GM23338 (cell line): ENCODE data around the gene MLLT10. TPM values are rescaled to one million over a fixed set of nuclear protein-coding genes. Genes with fewer than 3 reads are reported as not detected.

Experiments
- ATAC-seq: fragments of 200-7000 bp; cut with Tn5 transposase; 3 replicates; pipeline ENCODE4 v1.9.1; 2020
- DNase-seq: peaks from one replicate; pipeline ENCODE4 v3.0.0-alpha.2; 2015; ENCODE audit warnings: low spot score
- H2AFZ ChIP-seq: fragments of 200-600 bp; sonication (generic); 2 replicates; pipeline ENCODE4 v1.8.0; 2016; ENCODE audit warnings: antibody characterized with exemption, mild to moderate bottlenecking, moderate library complexity
- H3F3A ChIP-seq: fragments of 200-600 bp; sonication (generic); replicated peaks from 2 replicates; pipeline ENCODE4 v1.8.0; 2017; ENCODE audit warnings: antibody characterized with exemption, mixed run types, low read depth
- H3K27ac ChIP-seq: fragments of 200-600 bp; sonication (generic); 2 replicates; pipeline ENCODE4 v1.6.1; 2016; ENCODE audit warnings: low read depth
- H3K27me3 ChIP-seq: fragments of 200-600 bp; sonication (generic); 2 replicates; pipeline ENCODE4 v1.8.0; 2016; ENCODE audit warnings: mild to moderate bottlenecking, mixed run types, moderate library complexity; ENCODE audit not compliant: insufficient read depth
- H3K36me3 ChIP-seq: fragments of 200-600 bp; sonication (generic); 2 replicates; pipeline ENCODE4 v1.8.0; 2016; ENCODE audit warnings: mild to moderate bottlenecking; ENCODE audit not compliant: insufficient read depth
- H3K4me1 ChIP-seq: fragments of 200-600 bp; sonication (generic); 2 replicates; pipeline ENCODE4 v1.8.0; 2016; ENCODE audit warnings: mild to moderate bottlenecking, moderate library complexity; ENCODE audit not compliant: insufficient read depth
- H3K4me2 ChIP-seq: fragments of 200-600 bp; sonication (generic); 2 replicates; pipeline ENCODE4 v1.7.1; 2017; ENCODE audit warnings: mixed run types
- H3K4me3 ChIP-seq: fragments of 200-600 bp; sonication (generic); 2 replicates; pipeline ENCODE4 v1.6.1; 2016; ENCODE audit warnings: mixed run types
- H3K79me2 ChIP-seq: fragments of 200-600 bp; sonication (generic); replicated peaks from 2 replicates; pipeline ENCODE4 v1.8.0; 2017; ENCODE audit warnings: mild to moderate bottlenecking; ENCODE audit not compliant: insufficient read depth
- H3K9me2 ChIP-seq: fragments of 200-600 bp; sonication (generic); 2 replicates; pipeline ENCODE4 v1.8.0; 2017; ENCODE audit not compliant: insufficient read depth
- H4K20me1 ChIP-seq: fragments of 200-600 bp; sonication (generic); replicated peaks from 2 replicates; pipeline ENCODE4 v1.8.0; 2017; ENCODE audit warnings: mild to moderate bottlenecking; ENCODE audit not compliant: insufficient read depth
- H3K27ac Mint-ChIP-seq: 2 replicates; pipeline ENCODE4 v1.8.0; 2020; ENCODE audit warnings: inconsistent platforms, mild to moderate bottlenecking, moderate library complexity, mixed read lengths
- H3K27me3 Mint-ChIP-seq: 3 replicates; pipeline ENCODE4 v1.8.0; 2022; ENCODE audit warnings: low read depth, mild to moderate bottlenecking, moderate library complexity, mixed read lengths, inconsistent platforms; ENCODE audit not compliant: insufficient read depth, poor library complexity
- H3K36me3 Mint-ChIP-seq: 3 replicates; pipeline ENCODE4 v1.8.0; 2021; ENCODE audit warnings: low read depth, mild to moderate bottlenecking, inconsistent platforms, moderate library complexity, mixed read lengths
- H3K4me1 Mint-ChIP-seq: 3 replicates; pipeline ENCODE4 v1.8.0; 2020; ENCODE audit warnings: mild to moderate bottlenecking, inconsistent platforms, mixed read lengths
- H3K4me3 Mint-ChIP-seq: 3 replicates; pipeline ENCODE4 v1.8.0; 2021; ENCODE audit warnings: moderate library complexity, mild to moderate bottlenecking, inconsistent platforms, mixed read lengths
- H3K9me3 Mint-ChIP-seq: 3 replicates; pipeline ENCODE4 v1.8.0; 2020; ENCODE audit warnings: moderate library complexity, mild to moderate bottlenecking, inconsistent platforms, mixed read lengths
- CREB1 ChIP-seq: fragments of 250-450 bp; sonication (Bioruptor Pico); IDR thresholded peaks from 2 replicates; pipeline ENCODE4 v1.5.0; 2020; ENCODE audit warnings: low read depth, mild to moderate bottlenecking, moderate library complexity
- EZH2 ChIP-seq: fragments of 200-600 bp; sonication (generic); IDR thresholded peaks from one replicate; pipeline ENCODE4 v1.8.0; 2017; ENCODE audit warnings: antibody characterized with exemption, mild to moderate bottlenecking, low read depth; ENCODE audit not compliant: unreplicated experiment
- EZH2phosphoT487 ChIP-seq: fragments of 200-600 bp; sonication (generic); IDR thresholded peaks from one replicate; pipeline ENCODE4 v1.8.1; 2018; ENCODE audit warnings: antibody characterized with exemption; ENCODE audit not compliant: unreplicated experiment
- NANOG ChIP-seq: IDR thresholded peaks from 2 replicates; pipeline ENCODE4 v1.6.1; 2016; ENCODE audit warnings: antibody characterized with exemption, borderline replicate concordance
- POLR2AphosphoS5 ChIP-seq: IDR thresholded peaks from 2 replicates; pipeline ENCODE4 v1.6.1; 2016; ENCODE audit warnings: antibody characterized with exemption, low read depth
- STAT1 ChIP-seq: IDR thresholded peaks from one replicate; pipeline ENCODE4 v1.6.1; 2016; ENCODE audit warnings: antibody characterized with exemption; ENCODE audit not compliant: unreplicated experiment
- ZNF114 ChIP-seq: fragments of 250-450 bp; sonication (Bioruptor Pico); IDR thresholded peaks from 2 replicates; pipeline ENCODE4 v1.5.0; 2020; ENCODE audit warnings: mild to moderate bottlenecking, moderate library complexity
- ZNF331 ChIP-seq: fragments of 250-450 bp; sonication (Bioruptor Pico); IDR thresholded peaks from 2 replicates; pipeline ENCODE4 v1.5.0; 2020; ENCODE audit warnings: low read depth, mild to moderate bottlenecking, moderate library complexity
- polyA plus RNA-seq: library from polyadenylated mRNA; unstranded; fragments of >200 nt; fragmentation: Nextera tagmentation; extraction: Ambion mirVana; gene quantifications from 2 replicates; pipeline ENCODE4 v1.2.1, GENCODE V29; 2016
- total RNA-seq: library from RNA; depleted of rRNA; stranded (reverse); fragments of >200 nt; shearing (Covaris generic); gene quantifications from 2 replicates; pipeline ENCODE4 v1.2.3, GENCODE V29; 2014
- TF ChIP-seq, protein P1 (sequence below): IDR thresholded peaks from one replicate; pipeline ENCODE4 v1.6.1; 2018; ENCODE audit warnings: antibody characterized with exemption; ENCODE audit not compliant: unreplicated experiment
- TF ChIP-seq, protein P2 (sequence below): fragments of 250-450 bp; sonication (Bioruptor Pico); IDR thresholded peaks from 2 replicates; pipeline ENCODE4 v1.5.0; 2020; ENCODE audit warnings: mild to moderate bottlenecking, moderate library complexity
- TF ChIP-seq, protein P3 (sequence below), 2 experiments: fragments of 200-600 bp in 1 of 2; sonication (generic) in 1 of 2; conservative IDR thresholded peaks; 2 replicates each; pipeline versions ENCODE4 v1.5.1 to v1.6.1; 2016 to 2017; ENCODE audit warnings: antibody characterized with exemption in 2 of 2, low read depth in 2 of 2, mild to moderate bottlenecking in 2 of 2, moderate library complexity in 1 of 2

MLLT10 gene
- total and polyA plus RNA-seq, 2 experiments from 2014 or later: 28.8 to 55.4 TPM

DNA sequence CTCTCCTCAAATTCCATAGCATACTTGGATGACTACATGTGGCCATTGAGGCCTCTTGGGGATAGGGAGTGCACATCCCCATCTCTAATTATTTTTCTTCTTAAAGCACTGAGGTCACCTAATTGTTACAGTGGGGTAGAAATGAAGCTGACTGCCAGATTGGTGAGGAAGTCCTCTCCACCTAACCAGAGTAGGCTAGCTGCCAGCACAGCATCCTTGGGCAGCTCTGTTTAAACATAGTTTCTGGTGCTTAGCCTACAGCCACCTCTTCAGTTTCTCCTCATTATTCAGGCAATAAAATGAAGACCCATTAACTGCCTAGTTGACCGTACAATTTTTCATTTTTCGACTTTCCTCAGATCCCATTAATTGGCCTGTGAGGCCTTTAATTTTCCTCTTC lies 104.6 kb downstream of the MLLT10 start:
- Histone ChIP-seq H3K9me2 (no peaks in the 10 kb centered on the region), H3K4me2 (peak overlapping the region; percentile 56; the same call in 1 of the 2 replicates), H2AFZ (no peak overlapping the region), H3K79me2 (peaks cover 51% of the 10 kb centered on the region), H3F3A (peaks cover 12% of the 10 kb centered on the region; the same call in 1 of the 2 replicates), H3K36me3 (no peaks in the 10 kb centered on the region), H4K20me1 (peaks cover 6% of the 10 kb centered on the region; the same call in 1 of the 2 replicates), H3K4me1 (peaks cover 45% of the 10 kb centered on the region), H3K4me3 (no peak overlapping the region), H3K27me3 (no peaks in the 10 kb centered on the region), H3K27ac (peak overlapping the region; percentile 76)
- TF ChIP-seq CREB1 (CRISPR knock-in tag) (no peak), ZNF114 (CRISPR knock-in tag) (no peak), ZNF331 (no peak), STAT1 (no peak), POLR2AphosphoS5 (no peak), NANOG (no peak), EZH2 (no peak), EZH2phosphoT487 (no peak)
- TF ChIP-seq, protein P1, sequence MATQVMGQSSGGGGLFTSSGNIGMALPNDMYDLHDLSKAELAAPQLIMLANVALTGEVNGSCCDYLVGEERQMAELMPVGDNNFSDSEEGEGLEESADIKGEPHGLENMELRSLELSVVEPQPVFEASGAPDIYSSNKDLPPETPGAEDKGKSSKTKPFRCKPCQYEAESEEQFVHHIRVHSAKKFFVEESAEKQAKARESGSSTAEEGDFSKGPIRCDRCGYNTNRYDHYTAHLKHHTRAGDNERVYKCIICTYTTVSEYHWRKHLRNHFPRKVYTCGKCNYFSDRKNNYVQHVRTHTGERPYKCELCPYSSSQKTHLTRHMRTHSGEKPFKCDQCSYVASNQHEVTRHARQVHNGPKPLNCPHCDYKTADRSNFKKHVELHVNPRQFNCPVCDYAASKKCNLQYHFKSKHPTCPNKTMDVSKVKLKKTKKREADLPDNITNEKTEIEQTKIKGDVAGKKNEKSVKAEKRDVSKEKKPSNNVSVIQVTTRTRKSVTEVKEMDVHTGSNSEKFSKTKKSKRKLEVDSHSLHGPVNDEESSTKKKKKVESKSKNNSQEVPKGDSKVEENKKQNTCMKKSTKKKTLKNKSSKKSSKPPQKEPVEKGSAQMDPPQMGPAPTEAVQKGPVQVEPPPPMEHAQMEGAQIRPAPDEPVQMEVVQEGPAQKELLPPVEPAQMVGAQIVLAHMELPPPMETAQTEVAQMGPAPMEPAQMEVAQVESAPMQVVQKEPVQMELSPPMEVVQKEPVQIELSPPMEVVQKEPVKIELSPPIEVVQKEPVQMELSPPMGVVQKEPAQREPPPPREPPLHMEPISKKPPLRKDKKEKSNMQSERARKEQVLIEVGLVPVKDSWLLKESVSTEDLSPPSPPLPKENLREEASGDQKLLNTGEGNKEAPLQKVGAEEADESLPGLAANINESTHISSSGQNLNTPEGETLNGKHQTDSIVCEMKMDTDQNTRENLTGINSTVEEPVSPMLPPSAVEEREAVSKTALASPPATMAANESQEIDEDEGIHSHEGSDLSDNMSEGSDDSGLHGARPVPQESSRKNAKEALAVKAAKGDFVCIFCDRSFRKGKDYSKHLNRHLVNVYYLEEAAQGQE: no peak
- TF ChIP-seq, protein P2, sequence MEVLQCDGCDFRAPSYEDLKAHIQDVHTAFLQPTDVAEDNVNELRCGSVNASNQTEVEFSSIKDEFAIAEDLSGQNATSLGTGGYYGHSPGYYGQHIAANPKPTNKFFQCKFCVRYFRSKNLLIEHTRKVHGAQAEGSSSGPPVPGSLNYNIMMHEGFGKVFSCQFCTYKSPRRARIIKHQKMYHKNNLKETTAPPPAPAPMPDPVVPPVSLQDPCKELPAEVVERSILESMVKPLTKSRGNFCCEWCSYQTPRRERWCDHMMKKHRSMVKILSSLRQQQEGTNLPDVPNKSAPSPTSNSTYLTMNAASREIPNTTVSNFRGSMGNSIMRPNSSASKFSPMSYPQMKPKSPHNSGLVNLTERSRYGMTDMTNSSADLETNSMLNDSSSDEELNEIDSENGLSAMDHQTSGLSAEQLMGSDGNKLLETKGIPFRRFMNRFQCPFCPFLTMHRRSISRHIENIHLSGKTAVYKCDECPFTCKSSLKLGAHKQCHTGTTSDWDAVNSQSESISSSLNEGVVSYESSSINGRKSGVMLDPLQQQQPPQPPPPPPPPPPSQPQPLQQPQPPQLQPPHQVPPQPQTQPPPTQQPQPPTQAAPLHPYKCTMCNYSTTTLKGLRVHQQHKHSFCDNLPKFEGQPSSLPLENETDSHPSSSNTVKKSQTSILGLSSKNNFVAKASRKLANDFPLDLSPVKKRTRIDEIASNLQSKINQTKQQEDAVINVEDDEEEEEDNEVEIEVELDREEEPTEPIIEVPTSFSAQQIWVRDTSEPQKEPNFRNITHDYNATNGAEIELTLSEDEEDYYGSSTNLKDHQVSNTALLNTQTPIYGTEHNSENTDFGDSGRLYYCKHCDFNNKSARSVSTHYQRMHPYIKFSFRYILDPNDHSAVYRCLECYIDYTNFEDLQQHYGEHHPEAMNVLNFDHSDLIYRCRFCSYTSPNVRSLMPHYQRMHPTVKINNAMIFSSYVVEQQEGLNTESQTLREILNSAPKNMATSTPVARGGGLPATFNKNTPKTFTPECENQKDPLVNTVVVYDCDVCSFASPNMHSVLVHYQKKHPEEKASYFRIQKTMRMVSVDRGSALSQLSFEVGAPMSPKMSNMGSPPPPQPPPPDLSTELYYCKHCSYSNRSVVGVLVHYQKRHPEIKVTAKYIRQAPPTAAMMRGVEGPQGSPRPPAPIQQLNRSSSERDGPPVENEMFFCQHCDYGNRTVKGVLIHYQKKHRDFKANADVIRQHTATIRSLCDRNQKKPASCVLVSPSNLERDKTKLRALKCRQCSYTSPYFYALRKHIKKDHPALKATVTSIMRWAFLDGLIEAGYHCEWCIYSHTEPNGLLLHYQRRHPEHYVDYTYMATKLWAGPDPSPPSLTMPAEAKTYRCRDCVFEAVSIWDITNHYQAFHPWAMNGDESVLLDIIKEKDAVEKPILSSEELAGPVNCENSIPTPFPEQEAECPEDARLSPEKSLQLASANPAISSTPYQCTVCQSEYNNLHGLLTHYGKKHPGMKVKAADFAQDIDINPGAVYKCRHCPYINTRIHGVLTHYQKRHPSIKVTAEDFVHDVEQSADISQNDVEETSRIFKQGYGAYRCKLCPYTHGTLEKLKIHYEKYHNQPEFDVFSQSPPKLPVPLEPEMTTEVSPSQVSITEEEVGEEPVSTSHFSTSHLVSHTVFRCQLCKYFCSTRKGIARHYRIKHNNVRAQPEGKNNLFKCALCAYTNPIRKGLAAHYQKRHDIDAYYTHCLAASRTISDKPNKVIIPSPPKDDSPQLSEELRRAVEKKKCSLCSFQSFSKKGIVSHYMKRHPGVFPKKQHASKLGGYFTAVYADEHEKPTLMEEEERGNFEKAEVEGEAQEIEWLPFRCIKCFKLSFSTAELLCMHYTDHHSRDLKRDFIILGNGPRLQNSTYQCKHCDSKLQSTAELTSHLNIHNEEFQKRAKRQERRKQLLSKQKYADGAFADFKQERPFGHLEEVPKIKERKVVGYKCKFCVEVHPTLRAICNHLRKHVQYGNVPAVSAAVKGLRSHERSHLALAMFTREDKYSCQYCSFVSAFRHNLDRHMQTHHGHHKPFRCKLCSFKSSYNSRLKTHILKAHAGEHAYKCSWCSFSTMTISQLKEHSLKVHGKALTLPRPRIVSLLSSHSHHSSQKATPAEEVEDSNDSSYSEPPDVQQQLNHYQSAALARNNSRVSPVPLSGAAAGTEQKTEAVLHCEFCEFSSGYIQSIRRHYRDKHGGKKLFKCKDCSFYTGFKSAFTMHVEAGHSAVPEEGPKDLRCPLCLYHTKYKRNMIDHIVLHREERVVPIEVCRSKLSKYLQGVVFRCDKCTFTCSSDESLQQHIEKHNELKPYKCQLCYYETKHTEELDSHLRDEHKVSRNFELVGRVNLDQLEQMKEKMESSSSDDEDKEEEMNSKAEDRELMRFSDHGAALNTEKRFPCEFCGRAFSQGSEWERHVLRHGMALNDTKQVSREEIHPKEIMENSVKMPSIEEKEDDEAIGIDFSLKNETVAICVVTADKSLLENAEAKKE: no peak
- TF ChIP-seq, protein P3, sequence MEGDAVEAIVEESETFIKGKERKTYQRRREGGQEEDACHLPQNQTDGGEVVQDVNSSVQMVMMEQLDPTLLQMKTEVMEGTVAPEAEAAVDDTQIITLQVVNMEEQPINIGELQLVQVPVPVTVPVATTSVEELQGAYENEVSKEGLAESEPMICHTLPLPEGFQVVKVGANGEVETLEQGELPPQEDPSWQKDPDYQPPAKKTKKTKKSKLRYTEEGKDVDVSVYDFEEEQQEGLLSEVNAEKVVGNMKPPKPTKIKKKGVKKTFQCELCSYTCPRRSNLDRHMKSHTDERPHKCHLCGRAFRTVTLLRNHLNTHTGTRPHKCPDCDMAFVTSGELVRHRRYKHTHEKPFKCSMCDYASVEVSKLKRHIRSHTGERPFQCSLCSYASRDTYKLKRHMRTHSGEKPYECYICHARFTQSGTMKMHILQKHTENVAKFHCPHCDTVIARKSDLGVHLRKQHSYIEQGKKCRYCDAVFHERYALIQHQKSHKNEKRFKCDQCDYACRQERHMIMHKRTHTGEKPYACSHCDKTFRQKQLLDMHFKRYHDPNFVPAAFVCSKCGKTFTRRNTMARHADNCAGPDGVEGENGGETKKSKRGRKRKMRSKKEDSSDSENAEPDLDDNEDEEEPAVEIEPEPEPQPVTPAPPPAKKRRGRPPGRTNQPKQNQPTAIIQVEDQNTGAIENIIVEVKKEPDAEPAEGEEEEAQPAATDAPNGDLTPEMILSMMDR (conservative IDR thresholded peaks at IDR 0.05; ENCODE audit: low read depth in 2 of 2): no peak
- no peak for DNase-seq
- ATAC-seq: peak; percentile 16; the same call in 2 of the 3 replicates
- Mint-ChIP-seq H3K4me1 (peaks cover 51% of the 10 kb centered on the region), H3K9me3 (no peaks in the 10 kb centered on the region), H3K27ac (peak overlapping the region; percentile 11; the same call in 1 of the 2 replicates), H3K4me3 (no peak overlapping the region), H3K36me3 (peaks cover 5% of the 10 kb centered on the region; the same call in 1 of the 3 replicates), H3K27me3 (peaks cover 4% of the 10 kb centered on the region)
